Sigmoid colon (tissue), 7 donors: ENCODE results near the gene HPDL. TPM values are rescaled to one million over a fixed set of nuclear protein-coding genes. Genes with fewer than 3 reads are reported as not detected.

Experiments used
- DNase-seq: peaks from one replicate; pipeline ENCODE4 v3.0.0-alpha.2; 2019
- H3K27ac ChIP-seq, 4 donors: fragments of 200-600 bp; sonication (generic); one replicate each; pipeline ENCODE4 v1.5.1; 2016 to 2019; ENCODE audit warnings: mild to moderate bottlenecking in 1 of 4
- H3K27me3 ChIP-seq, 3 donors: fragments of 200-600 bp; sonication (generic); one replicate each; pipeline ENCODE4 v1.5.1; 2019; ENCODE audit warnings: mild to moderate bottlenecking in 1 of 3
- H3K36me3 ChIP-seq, 4 donors: fragments of 200-600 bp; sonication (generic); one replicate each; pipeline ENCODE4 v1.5.1; 2016 to 2019
- H3K4me1 ChIP-seq, 4 donors: fragments of 200-600 bp; sonication (generic); one replicate each; pipeline ENCODE4 v1.5.1; 2017 to 2019
- H3K4me3 ChIP-seq, 4 donors: fragments of 200-600 bp; sonication (generic); one replicate each; pipeline ENCODE4 v1.5.1; 2017 to 2019; ENCODE audit warnings: mild to moderate bottlenecking in 2 of 4, moderate library complexity in 1 of 4
- H3K9me3 ChIP-seq, 4 donors: fragments of 200-600 bp in 3 of 4; sonication (generic) in 3 of 4; one replicate each; pipeline versions ENCODE4 v1.5.1 to v1.6.1; 2013 to 2019
- EP300 ChIP-seq, 4 donors: sonication (generic); formaldehyde crosslinking; IDR thresholded peaks; one replicate each; pipeline ENCODE4 v1.6.1; 2017; ENCODE audit warnings: antibody characterized with exemption in 4 of 4
- POLR2A ChIP-seq, 2 donors: fragments of 450-650 bp; IDR thresholded peaks; one replicate each; pipeline ENCODE4 v1.6.1; 2016; ENCODE audit warnings: antibody characterized with exemption in 2 of 2, mild to moderate bottlenecking in 2 of 2, moderate library complexity in 2 of 2
- POLR2AphosphoS5 ChIP-seq, 4 donors: sonication (generic); formaldehyde crosslinking; IDR thresholded peaks; one replicate each; pipeline ENCODE4 v1.6.1; 2017; ENCODE audit warnings: antibody characterized with exemption in 4 of 4
- whole genome bisulfite sequencing, 2 donors: extraction: QIAGEN DNeasy Blood & Tissue Kit; methylation state at CpG; one replicate each; pipeline ENCODE4 v1.1.7; 2013; 5-methylcytosine and 5-hydroxymethylcytosine counted together
- intact Hi-C: fragments of 100-400 bp; cut with DNase I; formaldehyde crosslinking; loops from one replicate; pipeline ENCODE4 v1.15.1; 2023
- polyA plus RNA-seq, 3 donors: library from polyadenylated mRNA; stranded (reverse); fragments of 200-250 nt; gene quantifications; one replicate each; pipeline ENCODE4 v1.2.3, GENCODE V29; 2013
- total RNA-seq, 4 donors: library from RNA; depleted of rRNA; stranded (reverse); fragments of >200 nt; gene quantifications; one replicate each; pipeline ENCODE4 v1.1.0, GENCODE V29; 2016
- TF ChIP-seq, protein P1 (sequence below), 4 experiments: fragments of 450-650 bp in 3 of 4; fragments of 200-600 bp in 1 of 4; IDR thresholded peaks; one replicate each; pipeline ENCODE4 v1.5.1; 2016 to 2019; ENCODE audit warnings: antibody characterized with exemption in 4 of 4, mild to moderate bottlenecking in 3 of 4, moderate library complexity in 2 of 4
- donor health status: healthy with polysubstance abuse.
- donor health status: Bipolar disorder and iron deficiency.
- donor health status: healthy.

HPDL gene
- total and polyA plus RNA-seq, 7 donors, result 0.95 to 15.7 (median 8.1) TPM; not detected in 3

DNA sequence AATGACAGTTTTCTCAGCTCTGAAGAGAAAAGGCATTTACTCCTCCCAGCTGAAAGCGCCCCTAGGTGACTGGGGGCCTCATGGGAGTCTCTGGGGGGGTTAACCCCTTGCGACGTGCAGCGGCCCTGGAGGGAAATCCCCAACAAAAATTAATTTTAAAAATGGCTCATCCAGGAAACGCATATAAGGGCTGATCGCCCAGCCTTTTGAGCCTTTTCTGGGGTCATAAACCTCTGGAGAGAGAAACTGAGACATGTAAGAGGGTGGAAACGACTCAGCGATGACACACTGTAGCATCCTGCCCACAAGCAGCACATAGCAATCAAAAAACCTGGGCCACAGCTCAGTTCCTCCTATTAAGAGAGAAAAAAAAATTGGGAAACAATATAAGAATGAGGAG lies 20.4 kb upstream of the HPDL start:
- Histone ChIP-seq H3K4me3 (no peak overlapping the region), H3K27me3 (no peaks in the 10 kb centered on the region), H3K9me3 (no peaks in the 10 kb centered on the region), H3K4me1 (peaks cover 0 to 17% (median 11%) of the 10 kb centered on the region in 4 donors), H3K36me3 (no peaks in the 10 kb centered on the region), H3K27ac (no peak overlapping the region)
- no peak for DNase-seq
- intact Hi-C loops, result no loop called here
- TF ChIP-seq EP300 (IDR thresholded peaks at IDR 0.05) (no peak), POLR2AphosphoS5 (IDR thresholded peaks at IDR 0.05) (no peak)
- 53 to 84% methylated on average over 8 of the region's 8 CpGs for WGBS, 2 donors

DNA sequence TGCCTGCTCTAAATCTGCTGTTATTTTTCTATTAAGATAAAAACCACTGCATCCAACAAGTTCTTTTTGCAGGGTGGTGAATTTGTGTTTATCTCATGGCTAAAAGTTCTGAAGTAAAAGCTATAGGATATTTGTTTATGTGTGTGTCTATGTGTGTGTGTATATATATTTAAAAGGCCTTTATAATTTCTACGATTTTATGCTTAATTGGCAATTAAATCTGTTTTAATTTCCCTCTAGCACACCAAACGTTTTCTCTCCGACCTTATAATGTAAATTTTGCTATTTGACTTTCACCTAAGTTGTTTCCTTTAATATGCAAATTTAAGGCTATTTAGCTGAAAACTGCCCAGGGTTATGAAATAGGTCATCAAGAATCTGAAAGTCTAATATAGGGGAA lies 19.8 kb upstream of the HPDL start:
- DNase-seq, result no peak
- WGBS, 2 donors, result 82 to 87% methylated on average over 3 of the region's 3 CpGs
- intact Hi-C loops, result no loop called here

DNA sequence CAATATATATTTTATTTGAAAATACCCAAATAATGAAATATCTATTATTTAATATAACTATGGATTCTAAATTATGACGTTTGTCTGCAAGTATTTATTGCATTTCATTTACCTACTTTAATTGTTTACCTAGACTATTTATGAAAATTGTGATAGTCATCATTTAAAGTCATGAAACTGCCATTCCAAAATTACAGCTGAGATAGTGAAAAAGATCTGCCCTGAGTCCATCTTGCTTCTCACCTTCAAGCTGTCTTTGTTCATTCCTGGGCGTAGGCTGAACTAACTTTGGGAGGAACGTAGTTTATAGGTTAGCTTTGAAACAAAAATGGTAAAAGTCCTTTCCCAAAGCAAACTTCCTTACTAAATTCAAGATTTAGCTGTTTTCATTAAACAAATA lies 12.4 kb upstream of the HPDL start:
- TF ChIP-seq POLR2AphosphoS5 (IDR thresholded peaks at IDR 0.05), result no peak
- TF ChIP-seq, protein P1, sequence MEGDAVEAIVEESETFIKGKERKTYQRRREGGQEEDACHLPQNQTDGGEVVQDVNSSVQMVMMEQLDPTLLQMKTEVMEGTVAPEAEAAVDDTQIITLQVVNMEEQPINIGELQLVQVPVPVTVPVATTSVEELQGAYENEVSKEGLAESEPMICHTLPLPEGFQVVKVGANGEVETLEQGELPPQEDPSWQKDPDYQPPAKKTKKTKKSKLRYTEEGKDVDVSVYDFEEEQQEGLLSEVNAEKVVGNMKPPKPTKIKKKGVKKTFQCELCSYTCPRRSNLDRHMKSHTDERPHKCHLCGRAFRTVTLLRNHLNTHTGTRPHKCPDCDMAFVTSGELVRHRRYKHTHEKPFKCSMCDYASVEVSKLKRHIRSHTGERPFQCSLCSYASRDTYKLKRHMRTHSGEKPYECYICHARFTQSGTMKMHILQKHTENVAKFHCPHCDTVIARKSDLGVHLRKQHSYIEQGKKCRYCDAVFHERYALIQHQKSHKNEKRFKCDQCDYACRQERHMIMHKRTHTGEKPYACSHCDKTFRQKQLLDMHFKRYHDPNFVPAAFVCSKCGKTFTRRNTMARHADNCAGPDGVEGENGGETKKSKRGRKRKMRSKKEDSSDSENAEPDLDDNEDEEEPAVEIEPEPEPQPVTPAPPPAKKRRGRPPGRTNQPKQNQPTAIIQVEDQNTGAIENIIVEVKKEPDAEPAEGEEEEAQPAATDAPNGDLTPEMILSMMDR (IDR thresholded peaks at IDR 0.05), result no peak
- no peak for TF ChIP-seq EP300 (IDR thresholded peaks at IDR 0.05)
- TF ChIP-seq POLR2A (IDR thresholded peaks at IDR 0.05), result no peak
- Histone ChIP-seq H3K9me3 (no peaks in the 10 kb centered on the region), H3K4me3 (no peak overlapping the region), H3K27ac (no peak overlapping the region), H3K4me1 (no peaks in the 10 kb centered on the region), H3K27me3 (no peaks in the 10 kb centered on the region), H3K36me3 (no peaks in the 10 kb centered on the region)
- no peak for DNase-seq
- WGBS, 2 donors, result 30 to 80% methylated on average over 3 of the region's 3 CpGs
- intact Hi-C loops, result no loop called here

More for the DNA sequence above, 19.8 kb upstream of the HPDL start:
- no peaks in the 10 kb centered on the region for H3K36me3 ChIP-seq
- no peaks in the 10 kb centered on the region for H3K27me3 ChIP-seq
- H3K9me3 ChIP-seq, result no peaks in the 10 kb centered on the region
- peaks cover 0 to 17% (median 11%) of the 10 kb centered on the region in 4 donors for H3K4me1 ChIP-seq
- no peak overlapping the region for H3K4me3 ChIP-seq
- H3K27ac ChIP-seq, result no peak overlapping the region
- TF ChIP-seq POLR2A (IDR thresholded peaks at IDR 0.05), result no peak
- no peak for TF ChIP-seq POLR2AphosphoS5 (IDR thresholded peaks at IDR 0.05)
- TF ChIP-seq EP300 (IDR thresholded peaks at IDR 0.05), result no peak
- TF ChIP-seq, protein P1 (IDR thresholded peaks at IDR 0.05), result no peak

DNA sequence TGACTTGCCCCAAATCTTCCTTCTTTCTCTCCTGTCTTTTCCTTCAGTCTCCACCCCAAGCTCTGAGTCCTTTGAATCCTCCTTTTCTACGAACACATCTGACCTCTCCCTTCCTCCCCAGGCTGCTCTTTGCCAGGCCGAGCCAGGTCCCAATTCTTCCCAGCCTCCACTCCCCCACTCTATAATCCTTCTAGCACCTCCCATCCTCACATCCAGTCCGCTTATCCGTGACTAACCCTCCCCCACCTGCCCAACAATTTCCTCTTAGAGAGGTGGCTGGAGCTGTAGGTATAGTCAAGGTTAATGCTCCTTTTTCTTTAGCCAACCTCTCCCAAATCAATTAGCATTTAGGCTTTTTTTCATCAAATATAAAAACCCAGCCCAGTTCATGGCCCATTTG lies 9.5 kb upstream of the HPDL start:
- no peak overlapping the region for H3K4me3 ChIP-seq
- TF ChIP-seq POLR2A (IDR thresholded peaks at IDR 0.05) (no peak), EP300 (IDR thresholded peaks at IDR 0.05) (no peak), POLR2AphosphoS5 (IDR thresholded peaks at IDR 0.05) (no peak)
- TF ChIP-seq, protein P1 (IDR thresholded peaks at IDR 0.05), result no peak
- DNase-seq, result no peak
- WGBS, 2 donors, result 79 to 81% methylated on average over 4 of the region's 4 CpGs
- no peaks in the 10 kb centered on the region for H3K9me3 ChIP-seq
- intact Hi-C loops, result no loop called here
- no peaks in the 10 kb centered on the region for H3K36me3 ChIP-seq
- H3K27ac ChIP-seq, result no peak overlapping the region
- H3K27me3 ChIP-seq, result no peaks in the 10 kb centered on the region
- H3K4me1 ChIP-seq, result no peaks in the 10 kb centered on the region

DNA sequence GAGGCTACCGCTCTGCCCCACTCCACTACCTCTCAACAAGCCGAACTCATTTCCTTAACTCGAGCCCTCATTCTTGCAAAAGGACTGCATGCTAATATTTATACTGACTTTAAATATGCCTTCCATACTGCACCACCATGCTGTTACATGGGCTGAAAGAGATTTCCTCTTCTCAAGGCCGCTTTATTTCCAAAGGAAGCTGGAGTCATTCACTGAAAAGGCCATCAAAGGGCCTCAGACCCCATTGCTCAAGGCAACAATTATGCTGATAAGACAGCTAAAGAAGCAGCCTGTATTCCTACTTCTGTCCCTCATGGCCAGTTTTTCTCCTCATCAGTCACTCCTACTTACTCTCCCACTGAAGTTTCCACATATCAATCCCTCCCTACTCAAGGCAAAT lies 6.9 kb upstream of the HPDL start:
- 91 to 93% methylated on average over 4 of the region's 4 CpGs for WGBS, 2 donors
- no peak overlapping the region for H3K27ac ChIP-seq
- no peaks in the 10 kb centered on the region for H3K9me3 ChIP-seq
- H3K27me3 ChIP-seq, result no peaks in the 10 kb centered on the region
- no peak overlapping the region for H3K4me3 ChIP-seq
- intact Hi-C loops, result no loop called here
- H3K4me1 ChIP-seq, result no peaks in the 10 kb centered on the region
- no peak for TF ChIP-seq POLR2A (IDR thresholded peaks at IDR 0.05)
- TF ChIP-seq EP300 (IDR thresholded peaks at IDR 0.05), result no peak
- TF ChIP-seq, protein P1 (IDR thresholded peaks at IDR 0.05), result no peak
- TF ChIP-seq POLR2AphosphoS5 (IDR thresholded peaks at IDR 0.05), result no peak
- DNase-seq, result no peak
- no peaks in the 10 kb centered on the region for H3K36me3 ChIP-seq
